Kidney capillary endothelial cell (primary cell): ENCODE data around the gene NRN1.

Experiments used
- DNase-seq: peaks from one replicate; pipeline ENCODE4 v3.0.0-alpha.2; 2018; ENCODE audit warnings: low spot score

NRN1 gene

DNA sequence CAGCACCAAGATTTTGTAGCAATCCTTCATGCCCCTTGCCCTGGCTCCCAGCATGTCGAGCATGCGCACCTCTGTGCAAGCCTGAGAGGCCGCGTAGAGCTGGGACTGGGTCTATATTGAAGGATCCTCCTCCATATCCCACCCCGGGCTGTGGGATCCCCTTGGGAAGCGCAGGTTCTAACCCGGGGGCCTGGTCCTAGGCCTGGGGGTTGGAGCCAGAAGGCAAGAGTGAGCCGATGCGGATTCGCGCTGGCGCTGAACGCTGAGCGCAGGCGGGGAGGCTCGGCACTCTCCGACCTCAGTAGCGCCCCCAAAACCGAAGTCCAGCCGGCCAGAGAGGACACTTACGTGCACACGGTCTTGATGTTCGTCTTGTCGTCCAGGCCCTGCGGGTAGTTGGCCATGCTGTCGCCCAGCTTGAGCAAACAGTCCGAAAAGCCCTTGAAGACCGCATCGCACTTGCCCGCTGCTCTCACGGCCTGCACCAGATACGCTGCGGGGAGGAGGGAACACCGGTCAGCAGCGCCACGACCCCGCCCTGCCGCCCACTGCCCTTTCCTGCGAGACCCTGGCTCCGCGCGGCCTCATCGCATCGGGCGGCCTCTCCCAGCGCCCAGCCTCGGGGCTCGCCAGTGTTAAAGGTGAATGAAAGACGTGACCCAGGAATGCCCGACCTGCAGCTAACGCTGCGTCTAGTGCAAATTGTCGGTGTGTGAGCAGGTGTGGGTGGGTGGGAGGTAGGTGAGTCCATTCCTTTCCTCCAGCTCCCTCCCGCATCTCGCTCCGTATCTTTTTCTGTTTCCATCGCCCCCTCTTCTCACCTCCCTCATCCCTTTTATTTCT is 4.5 kb downstream of the NRN1 start:
- no peak for DNase-seq

DNA sequence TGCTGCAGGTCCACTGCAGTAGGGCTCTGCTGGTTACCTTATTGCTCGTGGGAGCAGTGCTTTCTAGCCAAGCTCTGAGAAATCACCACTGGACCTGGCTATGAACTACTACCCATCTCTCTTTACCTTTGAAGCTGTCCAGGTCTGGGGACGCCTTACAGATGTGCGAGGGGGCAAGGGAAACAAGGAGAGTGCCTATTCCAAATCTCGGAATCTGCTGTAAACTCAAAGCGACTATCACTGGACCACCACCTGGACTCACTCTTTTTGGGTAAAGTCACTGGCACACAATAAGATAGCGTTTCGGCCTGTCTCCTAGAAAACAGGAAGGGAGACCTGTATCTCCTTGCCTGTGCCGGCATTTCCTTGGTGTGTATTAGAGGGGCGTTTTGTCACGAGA is 5.3 kb downstream of the NRN1 start:
- DNase-seq = no peak

DNA sequence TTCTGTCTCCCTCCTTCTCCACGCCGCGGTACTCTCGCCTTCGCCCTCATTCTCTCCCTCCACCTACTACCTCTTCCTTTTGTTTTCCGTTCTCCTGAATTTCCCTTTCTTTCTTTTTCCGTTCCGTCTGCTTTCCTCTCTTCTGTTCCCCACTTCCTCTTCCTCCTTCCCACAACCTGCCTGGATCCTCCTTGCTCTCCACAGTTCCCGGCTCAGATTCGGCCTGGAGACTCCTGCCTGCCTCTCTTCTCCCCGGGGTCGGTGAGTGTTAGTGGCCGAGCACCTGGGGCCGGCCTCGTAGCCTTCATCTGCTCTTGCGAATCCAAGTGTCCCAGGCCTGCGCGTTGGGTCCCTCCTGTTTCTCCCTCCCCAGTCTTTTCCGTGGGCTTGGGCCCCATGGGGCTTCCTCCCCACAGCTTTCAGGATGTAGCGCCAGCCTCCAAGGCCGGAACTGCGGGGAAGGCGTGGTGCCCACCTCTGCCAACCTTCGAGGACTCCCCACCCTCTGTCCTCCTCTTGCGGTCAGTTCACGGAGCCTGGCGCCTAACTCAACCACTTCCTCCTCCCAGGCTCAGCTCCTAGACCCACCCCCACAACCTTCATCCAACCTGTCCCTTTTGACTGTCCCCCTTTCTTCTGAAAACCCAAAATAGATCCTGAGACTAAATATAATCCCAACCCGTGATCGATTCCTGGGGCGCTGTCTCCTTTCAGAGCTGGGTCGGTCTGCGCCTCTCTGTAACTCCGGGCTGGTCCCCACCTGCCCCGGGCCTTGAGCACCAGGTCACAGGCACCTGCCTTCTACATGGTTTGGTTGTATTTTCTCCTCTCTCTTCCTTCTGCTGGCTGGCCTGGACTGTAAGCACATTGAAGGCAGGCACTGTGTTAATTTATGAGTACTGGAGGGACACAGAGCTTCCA is 6.8 kb downstream of the NRN1 start:
- no peak for DNase-seq

DNA sequence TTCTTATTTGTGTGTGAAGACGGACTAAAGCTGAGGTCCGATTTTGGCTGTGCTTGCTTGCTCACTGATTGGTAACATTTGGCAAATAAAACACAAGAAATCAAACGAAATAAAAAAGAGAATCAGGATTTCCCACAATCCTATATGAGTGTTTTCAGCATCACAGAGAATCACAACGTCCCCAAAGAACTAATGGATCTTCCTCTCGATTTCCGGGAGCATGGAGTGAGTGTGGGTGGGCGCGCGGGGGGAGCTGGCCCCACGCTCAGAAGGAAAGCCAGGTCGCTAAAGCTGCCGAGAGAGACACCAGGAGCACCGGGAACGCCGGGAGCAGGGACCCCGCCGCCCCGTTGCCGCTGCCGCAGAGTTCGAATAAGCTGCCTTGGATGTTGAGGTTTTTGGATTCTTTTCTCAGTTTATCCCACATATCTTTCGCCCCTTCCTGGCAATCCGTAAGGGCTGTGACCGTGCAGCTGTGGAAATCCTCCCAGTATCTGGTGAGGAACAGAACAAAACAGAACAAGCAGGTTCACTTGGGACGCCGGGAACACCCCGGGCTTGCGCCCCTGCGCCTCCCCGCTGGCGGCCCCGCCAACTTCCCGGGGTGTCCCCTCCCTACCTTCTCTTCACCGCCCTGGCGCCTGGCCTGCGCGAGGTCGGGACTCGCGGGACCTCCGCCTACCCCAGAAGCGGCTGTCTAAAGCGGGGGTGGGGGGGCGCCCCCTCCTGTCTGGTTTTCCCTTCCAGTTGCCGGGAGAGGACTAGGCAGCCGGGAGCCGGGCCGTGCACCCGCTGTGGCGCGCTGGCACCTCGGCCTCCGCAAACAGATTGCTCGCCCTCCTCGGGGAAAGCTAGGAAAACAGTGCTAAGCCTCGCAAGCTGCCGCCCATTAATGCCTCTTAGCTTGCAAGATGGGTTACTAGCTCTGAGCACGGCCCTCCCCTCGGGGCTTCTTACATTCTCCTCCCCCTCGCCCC is 7.7 kb downstream of the NRN1 start:
- no peak for DNase-seq

DNA sequence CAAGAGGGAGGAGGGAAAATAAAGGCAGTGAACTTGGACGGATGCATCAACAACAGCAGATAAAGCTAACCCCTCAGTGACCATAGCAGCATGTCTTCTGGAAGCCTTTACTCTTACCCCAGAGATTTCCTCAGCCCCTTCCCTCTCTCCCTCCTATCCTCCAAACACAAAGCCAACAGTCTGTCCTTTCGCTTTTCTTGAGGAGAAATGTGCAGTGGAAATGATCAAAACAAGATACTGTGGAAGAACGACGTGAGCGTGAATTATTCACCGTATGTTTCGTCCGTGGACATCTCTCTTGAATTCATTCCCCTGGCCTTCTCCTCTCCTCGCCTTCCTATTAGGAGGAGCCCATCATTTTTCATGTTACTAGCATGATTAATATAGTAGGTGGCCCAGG is 8.5 kb downstream of the NRN1 start:
- no peak for DNase-seq

DNA sequence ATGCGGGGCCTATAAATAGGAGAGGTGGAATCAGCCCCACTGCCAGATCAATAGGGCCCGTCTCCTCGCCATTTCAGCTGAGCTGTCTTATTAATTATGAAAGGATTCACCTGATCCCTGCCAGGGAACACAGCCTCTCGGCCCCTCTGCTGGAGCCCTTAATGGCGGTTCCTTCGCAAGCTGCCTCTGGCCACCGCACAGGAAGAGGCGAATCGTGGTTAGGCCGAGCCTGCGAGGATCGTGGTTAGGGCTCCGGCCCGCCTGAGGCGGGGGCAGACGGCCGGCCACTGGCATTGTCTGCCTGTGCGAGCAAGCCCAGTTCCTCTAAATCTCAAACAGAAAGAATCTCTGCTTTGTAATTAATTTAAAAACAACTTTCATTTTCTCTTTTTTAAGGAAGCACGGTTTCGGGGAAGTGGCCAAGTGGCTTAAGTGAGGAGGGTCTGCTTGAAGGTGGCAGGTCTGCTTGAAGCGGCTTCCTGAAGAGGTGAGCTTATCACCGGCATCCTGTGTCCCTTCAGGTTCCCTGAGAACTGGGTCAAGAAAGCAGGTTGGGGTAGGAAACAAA is 9.2 kb downstream of the NRN1 start:
- DNase-seq = peak; percentile 26

DNA sequence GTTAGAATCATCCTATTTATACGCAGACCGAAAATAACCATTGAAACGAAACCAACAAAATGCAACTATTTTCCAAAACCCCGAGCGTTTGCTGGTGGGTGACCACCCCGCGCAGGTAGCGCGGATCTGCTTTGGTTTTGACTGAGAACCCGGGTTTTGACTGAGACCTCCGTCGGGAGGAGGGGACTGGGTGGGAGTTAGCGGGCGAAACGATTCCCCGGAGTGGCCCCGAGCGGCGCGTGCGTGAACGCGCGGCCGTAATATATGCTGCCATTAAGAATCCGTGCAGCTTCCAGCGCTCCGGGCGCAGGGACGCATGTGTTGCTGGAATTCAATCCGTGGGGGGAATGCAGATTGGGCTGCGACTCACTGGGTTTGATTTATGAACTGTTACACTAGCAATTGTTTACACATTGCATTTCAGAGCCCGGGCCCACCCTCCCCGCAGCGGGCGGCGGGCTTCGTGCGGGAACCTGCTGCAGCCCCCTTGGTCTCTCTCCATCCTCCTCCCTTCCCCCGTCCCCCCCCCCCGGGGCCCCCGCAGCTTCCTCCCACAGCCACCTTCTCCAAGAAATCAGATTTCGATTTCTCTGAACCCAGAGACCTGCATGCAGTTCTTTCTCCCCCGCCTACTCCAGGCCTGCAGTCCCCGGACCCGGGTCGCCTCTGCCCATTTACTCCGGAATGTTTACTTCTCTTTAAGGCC is 9.9 kb downstream of the NRN1 start:
- DNase-seq = peak; percentile 25

DNA sequence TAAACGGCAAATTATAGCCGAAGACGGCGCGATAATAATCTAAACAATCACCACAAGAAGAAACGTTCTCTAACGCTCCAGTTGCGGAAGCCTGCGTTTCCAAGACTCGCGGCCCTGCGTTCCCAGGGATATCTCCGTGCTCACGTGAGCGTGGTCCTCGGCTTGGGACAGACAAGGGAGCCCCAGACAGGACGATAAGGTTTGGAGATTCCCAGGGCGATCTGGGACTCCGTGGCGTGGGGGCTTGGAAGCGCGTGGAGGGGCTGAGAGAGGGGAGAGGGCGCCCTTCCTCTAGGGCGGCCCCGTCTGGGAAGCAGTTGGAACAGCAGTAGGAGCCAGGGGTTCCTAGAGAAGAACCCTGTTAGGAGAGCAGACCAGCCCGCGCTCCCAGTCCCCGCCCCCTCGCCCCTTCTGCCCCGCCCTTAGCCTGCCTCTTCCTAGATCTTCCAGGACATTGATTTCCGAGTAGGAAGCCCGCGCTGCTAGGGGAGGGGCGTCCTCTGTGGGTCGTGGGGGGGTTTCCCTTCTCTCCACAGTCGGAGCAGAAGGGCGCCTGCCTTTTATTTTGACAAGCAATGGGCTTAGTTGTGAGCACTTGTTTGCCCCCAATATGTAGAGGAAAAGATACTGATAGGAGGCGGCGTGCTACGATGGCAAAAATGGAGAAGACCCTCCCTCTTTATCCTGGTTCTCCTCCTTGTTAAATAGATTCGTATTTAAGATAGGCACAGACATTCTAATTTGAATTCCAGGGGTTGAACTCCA is 10.6 kb downstream of the NRN1 start:
- peak; percentile 57 for DNase-seq

DNA sequence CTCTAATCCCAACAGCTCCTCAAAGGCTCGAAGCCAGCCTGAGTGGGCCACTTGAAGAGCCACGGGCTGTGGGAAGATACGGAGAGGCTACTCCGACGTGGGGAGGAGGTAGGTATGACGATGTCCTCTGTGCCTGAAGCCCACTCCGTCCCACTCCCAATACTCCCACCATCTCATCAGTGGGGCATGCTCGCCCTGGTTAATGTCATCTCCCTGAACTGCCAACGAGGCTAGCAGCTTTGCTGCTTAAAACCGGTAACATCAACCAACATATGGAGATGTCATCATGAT is 11.1 kb downstream of the NRN1 start:
- DNase-seq = no peak

DNA sequence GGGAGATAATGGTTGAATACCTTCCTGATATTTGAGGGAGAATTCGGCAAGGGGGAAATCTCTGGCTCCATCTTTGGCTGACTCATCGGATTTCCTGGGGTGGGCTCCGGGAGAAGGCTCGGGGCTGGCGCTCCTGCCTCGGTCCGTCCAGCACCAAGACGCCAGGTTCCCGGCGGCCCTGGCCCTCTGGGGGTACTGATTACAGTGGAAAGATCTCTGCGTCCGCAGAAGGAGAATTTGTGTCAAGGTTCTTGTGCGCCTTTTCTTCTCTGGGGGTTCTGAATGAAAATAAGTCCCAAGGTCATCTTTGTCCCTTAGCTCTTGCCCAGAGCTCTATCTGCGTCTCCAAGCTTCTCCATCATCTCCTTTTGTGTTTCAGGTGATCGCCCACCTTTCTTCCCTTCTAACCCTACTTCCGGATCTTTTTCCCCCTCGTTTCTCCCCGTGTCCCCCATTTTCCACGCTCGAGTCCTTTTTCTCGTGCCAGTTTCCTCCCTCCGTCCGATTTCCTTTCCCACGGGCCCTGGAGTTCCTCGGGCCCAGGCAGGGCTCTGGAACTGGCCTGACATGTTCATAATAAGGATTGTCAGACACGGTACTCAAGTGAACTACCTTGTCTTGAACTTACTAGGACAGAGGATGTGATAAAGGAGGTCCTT is 11.6 kb downstream of the NRN1 start:
- no peak for DNase-seq

DNA sequence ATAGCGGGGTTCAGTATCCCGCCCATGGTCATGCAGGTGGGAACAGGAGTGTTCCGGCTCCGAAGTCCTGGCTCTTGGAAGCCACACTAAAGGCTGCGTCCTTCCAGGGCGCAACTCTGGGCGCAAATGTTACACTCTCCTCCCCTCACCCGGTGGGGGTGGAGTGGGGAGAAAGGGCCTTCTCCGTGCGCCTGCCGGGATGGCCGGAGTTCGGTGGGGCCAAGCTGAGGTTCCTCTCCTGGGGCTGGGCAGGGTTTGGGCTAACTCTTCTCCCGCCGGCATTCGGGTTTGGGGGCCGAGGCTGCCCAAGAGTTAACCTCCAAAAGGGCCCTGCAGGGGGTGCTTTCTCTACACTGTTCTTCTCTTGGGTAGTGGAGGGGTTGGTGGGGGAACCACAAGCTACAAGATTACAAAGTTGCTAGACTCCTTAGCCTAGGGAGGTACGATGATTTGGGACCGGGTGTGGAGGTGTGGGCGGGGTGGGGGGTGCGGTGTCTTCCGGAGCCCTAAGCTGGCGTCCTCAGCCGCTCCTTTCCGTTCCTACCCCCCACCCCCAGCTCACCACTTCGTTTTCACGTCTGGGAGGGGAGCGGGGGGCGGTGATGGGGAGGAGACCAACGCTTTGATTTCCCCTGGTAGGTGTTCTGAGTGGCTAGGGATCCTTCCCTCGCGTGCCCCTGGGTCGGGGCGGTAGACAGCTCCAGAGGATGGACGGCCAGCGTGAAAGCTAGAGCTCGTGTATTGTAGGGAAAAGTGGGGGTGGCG is 12.3 kb downstream of the NRN1 start:
- no peak for DNase-seq

DNA sequence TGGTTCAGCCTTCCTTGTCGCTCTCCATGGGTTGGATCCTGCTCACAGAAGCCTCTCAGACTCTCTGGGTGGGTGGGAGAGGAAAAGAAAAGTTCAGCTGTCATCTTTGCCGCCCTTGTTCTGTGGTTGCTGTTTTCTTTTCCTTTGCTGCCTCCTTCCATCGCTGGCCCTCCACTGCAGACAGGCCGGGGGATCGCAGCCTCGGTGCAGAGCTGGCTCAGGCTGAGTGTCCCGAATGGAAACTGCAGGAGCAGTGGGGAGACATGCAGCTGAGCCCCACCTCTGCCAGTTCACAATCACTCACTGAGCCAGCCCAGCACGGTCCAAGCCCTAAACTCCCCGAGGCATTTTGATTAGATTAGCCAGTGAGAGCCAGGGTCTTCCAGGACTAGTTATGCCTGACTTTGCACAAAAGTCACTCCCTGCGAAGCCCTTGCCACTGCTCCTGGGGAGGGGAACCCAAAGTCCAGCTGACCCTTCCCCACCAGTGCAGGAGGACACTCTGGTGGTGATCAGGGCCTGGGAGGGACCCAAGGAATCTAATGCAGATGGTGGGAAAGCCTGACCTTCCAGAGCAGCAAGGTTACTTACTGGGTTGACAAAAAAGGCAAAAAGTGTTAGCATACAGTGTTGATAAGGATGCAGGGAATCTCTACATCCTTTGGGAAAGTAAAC is 14.0 kb downstream of the NRN1 start:
- no peak for DNase-seq

DNA sequence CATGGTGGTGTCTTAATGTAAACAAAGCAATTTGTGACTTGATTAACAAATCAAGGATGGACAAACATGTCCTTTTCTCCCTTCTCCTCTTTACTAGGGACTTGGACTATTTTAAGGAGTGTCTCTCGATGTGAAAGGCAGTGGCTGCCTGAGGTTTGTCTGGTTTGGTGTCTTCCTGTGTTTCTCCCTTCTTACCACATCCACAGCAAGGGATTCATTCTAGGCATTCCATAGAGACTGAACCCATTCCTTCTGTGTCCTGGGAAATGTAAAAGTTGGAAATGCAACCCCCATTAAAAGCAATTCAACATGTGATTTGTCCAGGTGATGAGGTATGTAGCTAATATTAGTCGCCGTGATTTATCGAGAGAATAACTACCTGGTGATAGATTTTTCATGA is 15.9 kb downstream of the NRN1 start:
- DNase-seq = no peak

DNA sequence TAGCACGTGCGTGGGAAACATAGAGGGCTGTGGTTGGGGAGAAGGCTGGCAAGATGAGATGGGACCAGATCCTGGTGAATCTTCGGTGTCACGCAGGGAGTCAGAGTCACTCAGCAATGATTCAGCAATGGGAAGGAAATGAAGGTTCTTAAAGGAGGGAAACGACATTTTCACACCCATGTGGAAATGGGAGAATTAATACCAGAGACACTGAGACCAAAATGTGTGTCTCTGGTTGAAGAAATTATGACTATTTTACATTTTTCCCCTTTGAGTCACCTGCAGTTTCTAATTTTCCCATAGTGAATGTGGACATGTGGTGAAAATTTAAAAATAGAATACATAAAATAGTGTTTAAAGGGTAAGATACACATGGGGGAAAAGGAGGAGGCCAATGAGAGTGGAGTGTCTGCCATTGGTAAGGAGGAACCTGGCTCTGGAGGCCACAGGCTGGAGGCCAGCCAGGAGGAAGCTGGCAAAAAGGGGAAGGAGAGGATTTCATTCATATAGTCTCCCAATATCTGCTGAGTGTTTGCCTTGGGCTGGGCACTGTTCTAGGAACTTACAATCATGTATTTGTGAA is 17.5 kb downstream of the NRN1 start:
- DNase-seq = no peak

DNA sequence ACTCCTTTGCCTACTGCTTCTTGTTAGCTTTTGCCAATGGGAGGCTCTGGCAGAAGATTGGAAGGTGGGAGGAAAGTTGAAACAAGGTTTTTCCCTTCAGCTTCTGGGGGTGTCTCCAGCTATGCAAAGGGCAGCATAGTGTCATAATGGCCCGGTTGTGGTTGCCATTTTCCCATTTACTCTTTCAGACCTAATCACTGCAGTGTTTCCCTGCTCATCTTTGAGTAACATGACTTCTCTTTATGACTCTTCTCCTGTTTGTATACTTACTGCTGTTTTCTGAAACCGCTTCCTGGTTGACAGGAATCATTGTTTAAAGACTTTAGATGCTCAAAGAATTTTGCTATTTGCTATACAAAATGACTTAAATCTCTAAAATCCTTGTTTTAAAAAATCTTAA is 19.9 kb downstream of the NRN1 start:
- DNase-seq = no peak

DNA sequence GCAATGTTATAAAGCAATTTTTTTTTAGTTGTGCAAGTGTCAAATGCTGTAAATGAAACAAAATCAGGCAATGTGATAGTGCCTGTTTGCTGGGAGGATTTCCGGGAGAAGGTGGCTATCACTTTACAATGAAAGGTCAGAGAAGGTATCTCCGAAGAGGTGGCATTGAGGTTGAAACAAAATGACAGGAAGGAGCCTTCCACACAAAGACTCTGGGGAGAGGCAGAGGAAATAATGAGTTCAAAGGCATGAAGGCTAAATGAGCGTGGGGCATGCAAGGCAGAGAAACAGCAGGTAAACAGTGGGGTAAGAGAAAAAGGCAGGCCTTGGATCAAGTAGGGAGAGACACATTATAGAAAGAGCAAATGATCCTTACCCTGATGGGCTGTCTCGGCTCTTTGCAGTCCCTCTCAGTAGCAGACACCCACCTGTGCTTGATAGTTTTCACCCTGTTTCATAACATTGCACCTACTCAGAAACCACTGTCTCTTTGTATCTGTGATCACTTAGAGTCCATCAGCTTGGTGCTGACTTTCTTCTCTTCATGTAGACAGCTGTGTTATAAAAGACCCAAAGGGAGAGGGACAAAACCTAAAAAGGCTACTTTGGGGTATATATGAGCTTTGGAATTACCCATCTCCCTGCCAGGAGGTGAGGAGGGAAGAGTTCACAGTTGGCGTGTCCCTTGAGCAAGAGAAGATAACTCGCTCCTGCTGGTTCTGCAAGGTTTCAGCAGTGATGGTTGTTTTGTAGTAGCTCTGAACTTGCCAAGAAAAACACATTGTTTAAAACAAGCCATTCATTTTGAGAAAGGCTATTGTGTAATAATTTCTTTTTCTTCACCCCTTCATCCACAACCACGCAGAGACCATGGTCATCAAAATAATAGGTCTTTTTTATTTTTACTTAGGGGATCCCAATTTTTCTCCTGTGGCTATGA is 22.3 kb downstream of the NRN1 start:
- no peak for DNase-seq
